Panc1 (cell line): ENCODE results near the gene NKAIN2. TPM values are rescaled to one million over a fixed set of nuclear protein-coding genes. Genes with fewer than 3 reads are reported as not detected.

Experiments
- ATAC-seq: fragments of 200-7000 bp; cut with Tn5 transposase; 2 replicates; pipeline ENCODE4 v1.9.1; 2020; ENCODE audit warnings: mild to moderate bottlenecking, moderate library complexity
- BruUV-seq: library from RNA; stranded (reverse); fragments of 400-500 nt; replicated peaks from 2 replicates; lab custom pipeline; 2021; lab: Mats Ljungman, UMichigan
- CTCF ChIA-PET: fragments of 300-600 bp; sonication (Branson Sonifier 250); formaldehyde crosslinking; loops from one replicate; lab custom pipeline; 2022; ENCODE audit warnings: antibody characterized with exemption; lab: Charles Lee
- POLR2A ChIA-PET: fragments of 300-600 bp; sonication (Branson Sonifier 250); formaldehyde crosslinking; loops from one replicate; lab custom pipeline; 2022; ENCODE audit warnings: antibody characterized with exemption; lab: Charles Lee
- DNase-seq: peaks from one replicate; pipeline ENCODE4 v3.0.0-alpha.2; 2010; ENCODE audit warnings: low read depth, low spot score
- H3K27ac ChIP-seq: 2 replicates; pipeline ENCODE4 v1.5.1; 2011; ENCODE audit warnings: mild to moderate bottlenecking, low read length, inconsistent platforms
- H3K27me3 ChIP-seq: fragments of 200-500 bp; sonication (Bioruptor generic); 2 replicates; pipeline ENCODE4 v1.6.0; 2014; ENCODE audit warnings: low read length, inconsistent platforms; ENCODE audit not compliant: control insufficient read depth, insufficient read depth
- H3K36me3 ChIP-seq: fragments of 200-500 bp; sonication (Bioruptor generic); 2 replicates; pipeline ENCODE4 v1.5.1; 2014; ENCODE audit warnings: inconsistent platforms, mild to moderate bottlenecking, low read length, moderate library complexity; ENCODE audit not compliant: control insufficient read depth, insufficient read depth
- H3K4me1 ChIP-seq: 2 replicates; pipeline ENCODE4 v1.5.1; 2011; ENCODE audit warnings: inconsistent platforms, mild to moderate bottlenecking, low read length, moderate library complexity; ENCODE audit not compliant: control insufficient read depth, insufficient read depth
- H3K4me3 ChIP-seq, 2 experiments: 2 replicates each; pipeline ENCODE4 v1.5.1; 2011 to 2012; ENCODE audit warnings: low read depth in 2 of 2, low read length in 2 of 2, mild to moderate bottlenecking in 2 of 2, inconsistent platforms in 1 of 2, moderate library complexity in 1 of 2
- H3K9me3 ChIP-seq: fragments of 200-500 bp; sonication (Bioruptor generic); 2 replicates; pipeline ENCODE4 v1.5.1; 2014; ENCODE audit warnings: low read depth, mild to moderate bottlenecking, inconsistent platforms, low read length, moderate library complexity; ENCODE audit not compliant: control insufficient read depth, insufficient read depth
- POLR2AphosphoS5 ChIP-seq: IDR thresholded peaks from 2 replicates; pipeline ENCODE4 v1.6.1; 2012; ENCODE audit warnings: mild to moderate bottlenecking, low read depth, low read length, moderate library complexity
- REST ChIP-seq, 2 experiments: IDR thresholded peaks; 2 replicates each; pipeline ENCODE4 v1.6.1; 2011 to 2012; ENCODE audit warnings: low read depth in 2 of 2, control low read depth in 1 of 2, low read length in 1 of 2, mild to moderate bottlenecking in 1 of 2, moderate library complexity in 1 of 2; ENCODE audit not compliant: insufficient read depth in 1 of 2
- SIN3A ChIP-seq: IDR thresholded peaks from 2 replicates; pipeline ENCODE4 v1.6.1; 2012; ENCODE audit warnings: low read depth, mild to moderate bottlenecking, low read length, moderate library complexity, borderline replicate concordance; ENCODE audit not compliant: insufficient read depth
- TCF7L2 ChIP-seq: IDR thresholded peaks from 2 replicates; pipeline ENCODE4 v1.6.1; 2011; ENCODE audit warnings: mild to moderate bottlenecking, low read depth, low read length, inconsistent platforms
- in situ Hi-C: cut with HindIII; loops from 2 replicates; pipeline ENCODE4 v1.10.0; 2016; ENCODE audit warnings: low sequenced_read_pairs, low pct_unique_long_range_greater_than_20kb
- intact Hi-C: fragments of 100-400 bp; cut with micrococcal nuclease; formaldehyde crosslinking; loops from one replicate; pipeline ENCODE4 v1.10.0; 2022; ENCODE audit not compliant: unreplicated experiment
- total RNA-seq: library from RNA; stranded (reverse); gene quantifications from one replicate; pipeline ENCODE4 v1.2.1, GENCODE V29; 2021; ENCODE audit not compliant: unreplicated experiment
- TF ChIP-seq, protein P1 (sequence below): fragments of 450-650 bp; IDR thresholded peaks from 2 replicates; pipeline ENCODE4 v1.5.1; 2017; ENCODE audit warnings: mild to moderate bottlenecking

NKAIN2 gene
- total RNA-seq, 1 experiment from 2014 or later = 2.6 TPM

- 0 out of 2 replicates have a peak, but pooled peaks cover 4% of the 10 kb centered on the region for H3K4me1 ChIP-seq
- BruUV-seq = no TSS peak
- ATAC-seq (no peak), DNase-seq (no peak)
- no peaks in the 10 kb centered on the region for H3K27me3 ChIP-seq
- no peaks in the 10 kb centered on the region for H3K9me3 ChIP-seq
- no peak overlapping the region for H3K27ac ChIP-seq
- no peaks in the 10 kb centered on the region for H3K36me3 ChIP-seq
- in situ Hi-C loops (no loop called here), intact Hi-C loops (no loop called here)
- no peak overlapping the region for H3K4me3 ChIP-seq
- POLR2A ChIA-PET = no interaction called here
- CTCF ChIA-PET = no interaction called here
- TF ChIP-seq TCF7L2 = no peak
- no peak for TF ChIP-seq POLR2AphosphoS5
- no peak for TF ChIP-seq SIN3A
- no peak for TF ChIP-seq REST (IDR thresholded peaks at IDR 0.05; ENCODE audit: insufficient read depth in 1 of 2, low read depth in 2 of 2, low read length in 1 of 2)
- TF ChIP-seq, protein P1, sequence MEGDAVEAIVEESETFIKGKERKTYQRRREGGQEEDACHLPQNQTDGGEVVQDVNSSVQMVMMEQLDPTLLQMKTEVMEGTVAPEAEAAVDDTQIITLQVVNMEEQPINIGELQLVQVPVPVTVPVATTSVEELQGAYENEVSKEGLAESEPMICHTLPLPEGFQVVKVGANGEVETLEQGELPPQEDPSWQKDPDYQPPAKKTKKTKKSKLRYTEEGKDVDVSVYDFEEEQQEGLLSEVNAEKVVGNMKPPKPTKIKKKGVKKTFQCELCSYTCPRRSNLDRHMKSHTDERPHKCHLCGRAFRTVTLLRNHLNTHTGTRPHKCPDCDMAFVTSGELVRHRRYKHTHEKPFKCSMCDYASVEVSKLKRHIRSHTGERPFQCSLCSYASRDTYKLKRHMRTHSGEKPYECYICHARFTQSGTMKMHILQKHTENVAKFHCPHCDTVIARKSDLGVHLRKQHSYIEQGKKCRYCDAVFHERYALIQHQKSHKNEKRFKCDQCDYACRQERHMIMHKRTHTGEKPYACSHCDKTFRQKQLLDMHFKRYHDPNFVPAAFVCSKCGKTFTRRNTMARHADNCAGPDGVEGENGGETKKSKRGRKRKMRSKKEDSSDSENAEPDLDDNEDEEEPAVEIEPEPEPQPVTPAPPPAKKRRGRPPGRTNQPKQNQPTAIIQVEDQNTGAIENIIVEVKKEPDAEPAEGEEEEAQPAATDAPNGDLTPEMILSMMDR = 0 out of 2 replicates have a peak, but pooled peaks have one; percentile 2
Observed at GRCh38 chr6:124446961-124447360, 643.3 kb downstream of the NKAIN2 start.

DNA sequence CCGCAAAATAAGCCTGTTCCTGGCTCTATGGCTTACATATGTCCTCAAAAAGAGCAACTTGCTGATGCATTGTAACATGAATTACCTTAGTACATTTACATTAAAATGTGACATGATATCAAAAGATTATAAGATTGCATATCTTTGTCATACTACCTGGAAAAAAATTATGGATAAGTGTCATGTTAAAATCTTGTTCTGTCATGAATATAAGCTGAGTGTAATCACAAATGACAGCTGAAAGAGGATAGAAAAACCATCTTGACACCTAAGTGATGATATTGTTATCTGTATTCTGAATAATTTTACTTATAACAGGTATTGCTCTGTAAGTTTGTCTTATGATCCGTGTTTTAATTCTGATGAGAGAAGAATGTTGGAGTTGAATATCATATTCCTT is 655.6 kb downstream of the NKAIN2 start:
- DNase-seq = no peak
- CTCF ChIA-PET = no interaction called here
- Histone ChIP-seq H3K36me3 (no peaks in the 10 kb centered on the region), H3K27me3 (no peaks in the 10 kb centered on the region), H3K4me3 (no peak overlapping the region), H3K4me1 (no peaks in the 10 kb centered on the region; the same call in 1 of the 2 replicates), H3K27ac (no peak overlapping the region), H3K9me3 (peaks cover under 1% of the 10 kb centered on the region; the same call in 1 of the 2 replicates)
- in situ Hi-C loops (no loop called here), intact Hi-C loops (no loop called here)
- TF ChIP-seq TCF7L2 = no peak
- no peak for TF ChIP-seq POLR2AphosphoS5
- TF ChIP-seq REST (IDR thresholded peaks at IDR 0.05; ENCODE audit: insufficient read depth in 1 of 2, low read depth in 2 of 2, low read length in 1 of 2) = no peak
- POLR2A ChIA-PET = no interaction called here
- no peak for ATAC-seq
- no TSS peak for BruUV-seq
